Colonic mucosa (tissue), 4 donors: ENCODE data around the gene PGRMC1. TPM values are rescaled to one million over a fixed set of nuclear protein-coding genes. Genes with fewer than 3 reads are reported as not detected.
"Not testable (repeated sequence)": the region's sequence is repeated elsewhere in the genome, so short reads cannot be mapped to it uniquely, and the experiment has no call there.

Experiments
- DNase-seq: peaks from one replicate; pipeline ENCODE4 v3.0.0-alpha.2; 2020
- H3K27ac ChIP-seq: fragments of 200-600 bp; one replicate; pipeline ENCODE4 v1.8.0; 2021
- H3K27me3 ChIP-seq: fragments of 200-600 bp; one replicate; pipeline ENCODE4 v1.8.0; 2021
- H3K36me3 ChIP-seq: fragments of 200-600 bp; one replicate; pipeline ENCODE4 v1.8.0; 2021
- H3K4me1 ChIP-seq: fragments of 200-600 bp; one replicate; pipeline ENCODE4 v1.8.0; 2021; ENCODE audit warnings: mild to moderate bottlenecking
- H3K4me3 ChIP-seq: fragments of 200-600 bp; one replicate; pipeline ENCODE4 v1.8.0; 2021
- H3K9ac ChIP-seq, 2 donors: one replicate each; pipeline ENCODE4 v1.7.0; 2013; ENCODE audit warnings: control low read depth in 2 of 2, low read depth in 2 of 2, low read length in 2 of 2
- H3K9me3 ChIP-seq: fragments of 200-600 bp; one replicate; pipeline ENCODE4 v1.8.0; 2021
- intact Hi-C: fragments of 100-400 bp; cut with DNase I; formaldehyde crosslinking; loops from one replicate; pipeline ENCODE4 v1.14.1; 2022
- total RNA-seq, 2 donors: library from RNA; stranded (reverse); fragmentation: NEBNext Ultra II Directional in 1 of 2; extraction: Animal tissue kit (Norgen Biotek cat#: 25700) in 1 of 2; gene quantifications; one replicate each; pipeline ENCODE4 v1.2.1, GENCODE V29; 2021
- TF ChIP-seq, protein P1 (sequence below): fragments of 200-600 bp; IDR thresholded peaks from one replicate; pipeline ENCODE4 v1.8.0; 2022; ENCODE audit warnings: antibody characterized with exemption, mild to moderate bottlenecking
- donor health status: healthy.
- donor health status: DM: no; HTN: no; CAD: no.
- donor health status: DM: no; HTN: no; CAD: no.

Gene PGRMC1
- total RNA-seq, 2 donors from 2014 or later, result 105 to 132 TPM

DNA sequence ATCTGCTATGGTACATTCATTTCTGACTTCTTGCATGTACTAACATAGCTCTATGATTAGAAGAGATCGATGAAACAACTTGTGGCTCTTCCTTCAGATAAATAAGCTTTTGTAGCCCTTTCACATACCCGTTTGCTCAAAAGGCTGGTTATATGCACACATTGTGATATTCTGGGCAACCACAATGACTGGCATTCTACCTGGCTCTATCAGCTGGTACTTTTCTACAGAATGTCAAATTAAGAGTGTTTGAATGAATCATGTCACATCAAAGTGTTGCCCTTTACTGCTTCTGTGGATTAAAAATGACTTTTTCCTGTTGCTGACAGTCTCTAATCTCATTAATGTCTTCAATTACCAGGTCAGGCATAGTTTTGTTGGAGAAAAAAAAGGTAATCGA lies 11.6 kb downstream of the PGRMC1 start:
- intact Hi-C loops, result no loop called here
- H3K9ac ChIP-seq, result no peak overlapping the region
- H3K4me3 ChIP-seq, result no peak overlapping the region
- H3K27ac ChIP-seq, result no peak overlapping the region
- H3K4me1 ChIP-seq, result no peaks in the 10 kb centered on the region
- DNase-seq, result no peak
- TF ChIP-seq, protein P1, sequence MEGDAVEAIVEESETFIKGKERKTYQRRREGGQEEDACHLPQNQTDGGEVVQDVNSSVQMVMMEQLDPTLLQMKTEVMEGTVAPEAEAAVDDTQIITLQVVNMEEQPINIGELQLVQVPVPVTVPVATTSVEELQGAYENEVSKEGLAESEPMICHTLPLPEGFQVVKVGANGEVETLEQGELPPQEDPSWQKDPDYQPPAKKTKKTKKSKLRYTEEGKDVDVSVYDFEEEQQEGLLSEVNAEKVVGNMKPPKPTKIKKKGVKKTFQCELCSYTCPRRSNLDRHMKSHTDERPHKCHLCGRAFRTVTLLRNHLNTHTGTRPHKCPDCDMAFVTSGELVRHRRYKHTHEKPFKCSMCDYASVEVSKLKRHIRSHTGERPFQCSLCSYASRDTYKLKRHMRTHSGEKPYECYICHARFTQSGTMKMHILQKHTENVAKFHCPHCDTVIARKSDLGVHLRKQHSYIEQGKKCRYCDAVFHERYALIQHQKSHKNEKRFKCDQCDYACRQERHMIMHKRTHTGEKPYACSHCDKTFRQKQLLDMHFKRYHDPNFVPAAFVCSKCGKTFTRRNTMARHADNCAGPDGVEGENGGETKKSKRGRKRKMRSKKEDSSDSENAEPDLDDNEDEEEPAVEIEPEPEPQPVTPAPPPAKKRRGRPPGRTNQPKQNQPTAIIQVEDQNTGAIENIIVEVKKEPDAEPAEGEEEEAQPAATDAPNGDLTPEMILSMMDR, result no peak
- no peaks in the 10 kb centered on the region for H3K27me3 ChIP-seq
- H3K9me3 ChIP-seq, result no peaks in the 10 kb centered on the region
- peaks cover 5% of the 10 kb centered on the region for H3K36me3 ChIP-seq

DNA sequence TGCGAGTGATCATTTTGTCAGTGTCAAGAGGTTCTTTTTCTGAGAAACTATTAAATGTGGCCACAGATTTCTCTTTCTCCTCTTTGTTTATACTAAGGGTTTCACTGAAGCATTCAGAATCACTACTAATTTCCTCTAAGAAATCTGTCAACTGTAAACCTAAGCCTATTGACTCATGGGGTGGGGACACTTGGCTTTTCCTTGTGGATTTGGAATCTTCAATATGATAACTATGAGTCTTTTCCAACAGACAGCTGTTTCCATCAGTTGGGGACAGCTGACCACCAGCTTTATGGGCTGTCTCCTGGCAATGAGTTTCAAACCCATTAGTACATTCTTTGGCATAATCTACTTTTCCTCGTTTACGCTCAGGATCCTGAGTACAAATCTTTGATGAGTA lies 13.8 kb downstream of the PGRMC1 start:
- intact Hi-C loops, result no loop called here
- Histone ChIP-seq H3K27me3 (no peaks in the 10 kb centered on the region), H3K9me3 (no peaks in the 10 kb centered on the region), H3K27ac (no peak overlapping the region), H3K4me3 (no peak overlapping the region), H3K36me3 (peaks cover 5% of the 10 kb centered on the region), H3K4me1 (no peaks in the 10 kb centered on the region), H3K9ac (no peak overlapping the region)
- TF ChIP-seq, protein P1, result no peak
- no peak for DNase-seq

DNA sequence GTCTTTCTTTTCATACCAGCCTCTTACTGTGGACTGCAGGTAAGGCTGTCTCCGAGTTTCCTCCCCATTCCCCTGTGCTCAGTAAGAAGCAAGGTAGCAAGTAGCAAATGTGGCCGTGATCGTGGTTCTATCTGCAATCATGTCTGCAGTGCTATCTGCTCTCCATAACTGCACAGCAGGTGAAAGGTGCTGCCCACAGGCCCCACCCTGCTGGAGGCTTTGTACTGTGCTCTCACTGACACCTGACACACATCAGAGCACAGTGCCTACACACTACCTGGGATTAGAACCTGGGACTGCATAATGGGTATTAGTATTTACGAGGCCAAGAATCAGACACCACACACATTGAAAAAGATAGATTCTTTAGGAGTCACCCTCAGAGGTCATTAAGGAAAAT lies 15.3 kb downstream of the PGRMC1 start:
- no peaks in the 10 kb centered on the region for H3K36me3 ChIP-seq
- H3K9ac ChIP-seq, result no peak overlapping the region
- no peaks in the 10 kb centered on the region for H3K4me1 ChIP-seq
- intact Hi-C loops, result no loop called here
- no peaks in the 10 kb centered on the region for H3K9me3 ChIP-seq
- H3K27ac ChIP-seq, result no peak overlapping the region
- TF ChIP-seq, protein P1, result no peak
- H3K4me3 ChIP-seq, result no peak overlapping the region
- H3K27me3 ChIP-seq, result no peaks in the 10 kb centered on the region
- DNase-seq, result peak; percentile 33

DNA sequence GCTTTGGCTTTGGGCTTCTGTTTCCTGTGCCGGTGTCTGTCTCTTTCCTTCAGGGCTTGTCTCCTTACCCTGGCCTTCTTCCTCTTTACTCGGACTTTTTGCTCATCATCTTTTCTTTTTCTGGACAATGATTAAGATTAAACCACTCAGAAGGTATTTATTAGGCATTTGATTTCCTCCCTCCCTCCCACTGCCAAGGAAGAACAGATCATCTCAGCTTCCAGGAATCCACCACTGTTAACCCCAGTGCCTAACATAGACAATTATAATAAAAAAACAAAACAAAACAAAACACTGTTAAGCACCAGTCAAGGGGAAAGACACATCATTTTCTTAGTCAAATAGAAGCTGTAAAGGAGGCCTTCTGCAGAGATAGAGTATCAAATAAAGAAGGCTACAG lies 16.6 kb downstream of the PGRMC1 start:
- Histone ChIP-seq H3K4me3 (no peak overlapping the region), H3K4me1 (no peaks in the 10 kb centered on the region), H3K36me3 (no peaks in the 10 kb centered on the region), H3K27ac (no peak overlapping the region), H3K27me3 (no peaks in the 10 kb centered on the region), H3K9me3 (no peaks in the 10 kb centered on the region), H3K9ac (no peak overlapping the region)
- TF ChIP-seq, protein P1, result no peak
- intact Hi-C loops, result no loop called here
- no peak for DNase-seq

DNA sequence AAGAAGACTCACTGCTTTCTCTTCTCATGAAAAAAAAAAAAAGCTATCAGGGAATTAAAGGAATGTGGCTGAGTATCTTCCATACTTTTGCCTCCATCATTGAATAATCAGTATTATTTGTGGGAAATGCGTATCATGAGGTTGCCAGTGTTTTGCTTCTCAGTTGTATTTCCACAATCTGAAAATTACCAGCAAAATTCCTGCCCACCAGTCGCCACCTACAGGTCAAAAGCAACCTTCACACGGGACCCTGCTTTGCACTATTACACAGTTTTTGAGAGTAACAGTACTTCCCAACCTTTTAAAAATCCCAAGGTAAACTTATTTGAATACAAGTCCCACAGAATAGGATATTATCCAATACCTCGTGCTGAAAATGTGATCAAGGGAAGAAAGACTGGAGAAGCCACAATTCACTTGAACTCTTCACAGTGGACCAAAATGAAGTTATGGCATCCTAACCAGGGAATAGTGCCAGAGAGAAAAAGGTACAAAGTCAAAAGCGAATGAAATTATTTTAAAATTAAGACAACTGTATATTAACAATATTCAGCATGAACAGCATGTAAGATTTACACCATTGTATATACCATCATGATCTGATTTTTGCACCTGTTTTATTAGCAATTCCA lies 30.4 kb downstream of the PGRMC1 start:
- TF ChIP-seq, protein P1, result peak; percentile 65
- no peaks in the 10 kb centered on the region for H3K4me1 ChIP-seq
- intact Hi-C loops, result no loop called here
- DNase-seq, result peak; percentile 26
- H3K36me3 ChIP-seq, result no peaks in the 10 kb centered on the region
- no peaks in the 10 kb centered on the region for H3K27me3 ChIP-seq
- no peak overlapping the region for H3K27ac ChIP-seq
- no peak overlapping the region for H3K9ac ChIP-seq
- H3K9me3 ChIP-seq, result no peaks in the 10 kb centered on the region
- no peak overlapping the region for H3K4me3 ChIP-seq

DNA sequence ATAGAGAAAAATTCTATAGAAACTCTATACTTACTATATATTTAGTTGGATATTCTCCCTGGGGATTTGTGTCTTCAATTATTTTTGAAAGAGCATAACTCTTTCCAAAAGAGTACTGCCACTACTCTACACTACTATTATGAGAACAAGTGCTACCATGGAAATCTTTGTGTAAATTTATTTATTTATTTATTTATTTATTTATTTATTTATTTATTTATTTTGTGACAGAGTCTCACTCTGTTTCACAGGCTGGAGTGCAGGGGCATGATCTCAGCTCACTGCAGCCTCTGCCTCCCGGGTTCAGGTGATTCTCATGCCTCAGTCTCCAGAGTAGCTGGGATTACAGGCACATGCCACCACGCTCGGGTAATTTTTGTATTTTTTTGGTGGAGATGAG lies 31.0 kb downstream of the PGRMC1 start:
- not testable (repeated sequence) for H3K27ac ChIP-seq

More for the DNA sequence above, 31.0 kb downstream of the PGRMC1 start:
- intact Hi-C loops, H3K4me3 ChIP-seq, DNase-seq, H3K9ac ChIP-seq, H3K9me3 ChIP-seq, H3K36me3 ChIP-seq, H3K4me1 ChIP-seq, H3K27me3 ChIP-seq: not testable (repeated sequence)
